HepG2 (cell line): ENCODE results near the gene AGT. TPM values are rescaled to one million over a fixed set of nuclear protein-coding genes. Genes with fewer than 3 reads are reported as not detected.

Experiments used
- CHD2 ChIP-seq: IDR thresholded peaks from 2 replicates; pipeline ENCODE4 v1.6.1; 2011; ENCODE audit warnings: low read depth, low read length, improper control_type of control experiment
- FOSL2 ChIP-seq: sonication (generic); formaldehyde crosslinking; IDR thresholded peaks from 2 replicates; pipeline ENCODE4 v1.4.0; 2020; ENCODE audit warnings: missing genetic modification reagents
- FOXJ3 ChIP-seq: sonication (generic); formaldehyde crosslinking; IDR thresholded peaks from 2 replicates; pipeline ENCODE4 v1.4.0; 2020; ENCODE audit warnings: missing genetic modification reagents, mild to moderate bottlenecking, borderline replicate concordance
- GLI4 ChIP-seq: sonication (generic); formaldehyde crosslinking; IDR thresholded peaks from 2 replicates; pipeline ENCODE4 v1.5.1; 2020; ENCODE audit warnings: missing genetic modification reagents, mild to moderate bottlenecking, moderate library complexity, borderline replicate concordance
- GZF1 ChIP-seq: sonication (generic); formaldehyde crosslinking; IDR thresholded peaks from 2 replicates; pipeline ENCODE4 v1.5.1; 2020; ENCODE audit warnings: mild to moderate bottlenecking, missing genetic modification reagents
- HNRNPH1 ChIP-seq: fragments of 200-400 bp; formaldehyde crosslinking; optimal IDR thresholded peaks from 2 replicates; pipeline ENCODE3; 2017; ENCODE audit warnings: mild to moderate bottlenecking, low read depth, low read length
- KAT2B ChIP-seq: fragments of 150-350 bp; IDR thresholded peaks from 2 replicates; pipeline ENCODE4 v1.6.1; 2014; ENCODE audit warnings: low read depth, low read length, borderline replicate concordance
- PAF1 ChIP-seq: IDR thresholded peaks from 2 replicates; pipeline ENCODE4 v1.6.1; 2016; ENCODE audit warnings: missing genetic modification reagents, missing compliant biosample characterization
- PBX3 ChIP-seq: sonication (generic); formaldehyde crosslinking; IDR thresholded peaks from 2 replicates; pipeline ENCODE4 v1.8.1; 2023; ENCODE audit warnings: missing genetic modification reagents, inconsistent platforms, borderline replicate concordance
- RBM22 ChIP-seq: fragments of 200-400 bp; formaldehyde crosslinking; optimal IDR thresholded peaks from 2 replicates; pipeline ENCODE3; 2017; ENCODE audit warnings: mild to moderate bottlenecking, low read length, moderate library complexity
- SP1 ChIP-seq, 2 experiments: fragments of 450-650 bp in 1 of 2; sonication (generic) in 1 of 2; formaldehyde crosslinking in 1 of 2; IDR thresholded peaks; 2 replicates each; pipeline versions ENCODE4 v1.4.0 to v1.6.1; 2016 to 2020; ENCODE audit warnings: missing genetic modification reagents in 1 of 2
- TGIF2 ChIP-seq: IDR thresholded peaks from 2 replicates; pipeline ENCODE4 v1.6.1; 2016; ENCODE audit warnings: control low read depth, missing compliant biosample characterization
- ZBTB7A ChIP-seq: sonication (generic); formaldehyde crosslinking; IDR thresholded peaks from 2 replicates; pipeline ENCODE4 v1.8.0; 2022; ENCODE audit warnings: mild to moderate bottlenecking, missing genetic modification reagents
- ZNF260 ChIP-seq: sonication (generic); formaldehyde crosslinking; IDR thresholded peaks from 2 replicates; pipeline ENCODE4 v1.4.0; 2020; ENCODE audit warnings: missing genetic modification reagents, low read depth, mild to moderate bottlenecking, borderline replicate concordance
- ZNF598 ChIP-seq: sonication (generic); formaldehyde crosslinking; IDR thresholded peaks from 2 replicates; pipeline ENCODE4 v1.5.1; 2020; ENCODE audit warnings: mild to moderate bottlenecking, missing genetic modification reagents, borderline replicate concordance
- ZNF646 ChIP-seq: sonication (generic); formaldehyde crosslinking; IDR thresholded peaks from 2 replicates; pipeline ENCODE4 v1.9.0; 2021; ENCODE audit warnings: mild to moderate bottlenecking, missing genetic modification reagents
- ZNF652 ChIP-seq: IDR thresholded peaks from 2 replicates; pipeline ENCODE4 v1.6.1; 2016; ENCODE audit warnings: low read depth, borderline replicate concordance
- ZNF749 ChIP-seq: sonication (generic); formaldehyde crosslinking; IDR thresholded peaks from 2 replicates; pipeline ENCODE4 v1.8.0; 2022; ENCODE audit warnings: mild to moderate bottlenecking, missing genetic modification reagents, moderate library complexity, borderline replicate concordance
- ZNF773 ChIP-seq: sonication (generic); formaldehyde crosslinking; IDR thresholded peaks from 2 replicates; pipeline ENCODE4 v1.4.0; 2020; ENCODE audit warnings: missing genetic modification reagents, borderline replicate concordance
- ZSCAN31 ChIP-seq: sonication (generic); formaldehyde crosslinking; IDR thresholded peaks from 2 replicates; pipeline ENCODE4 v1.5.0; 2020; ENCODE audit warnings: low read depth, mild to moderate bottlenecking, missing genetic modification reagents
- polyA plus RNA-seq, 8 experiments: library from polyadenylated mRNA; depleted of rRNA in 3 of 8; stranded (reverse) in 7 of 8; unstranded in 1 of 8; fragments of >200 nt; fragmentation: Illumina TruSeq in 4 of 8; extraction: Trizol in 4 of 8; gene quantifications; 2 replicates each; pipeline versions ENCODE4 v1.2.1 to v1.2.3, GENCODE V29; 2011 to 2016; ENCODE audit warnings: low read depth in 4 of 8, missing spikeins in 1 of 8, mixed read lengths in 1 of 8; ENCODE audit not compliant: insufficient read depth in 1 of 8
- total RNA-seq, 5 experiments: library from RNA; depleted of rRNA; stranded (reverse); fragments of >200 nt; fragmentation: Illumina TruSeq; extraction: Trizol; gene quantifications; 2 replicates each; pipeline ENCODE4 v1.2.3, GENCODE V29; 2016; ENCODE audit warnings: low read depth in 1 of 5
- TF ChIP-seq, protein P1 (sequence below): sonication (generic); formaldehyde crosslinking; IDR thresholded peaks from 2 replicates; pipeline ENCODE4 v1.4.0; 2020; ENCODE audit warnings: mild to moderate bottlenecking, low read depth, missing genetic modification reagents

The AGT gene
- total and polyA plus RNA-seq, 2 of the 13 experiments (the other 11 are each of a cell fraction or from before 2014, with no cell fraction given) = 892 to 2,071 TPM

- TF ChIP-seq ZNF749 (CRISPR knock-in tag) = no peak
- no peak for TF ChIP-seq SP1 (IDR thresholded peaks at IDR 0.05)
- 0 out of 2 replicates have a peak, but pooled peaks have one; percentile 22 for TF ChIP-seq SP1 (CRISPR knock-in tag; IDR thresholded peaks at IDR 0.05)
- TF ChIP-seq CHD2 = no peak
- TF ChIP-seq, protein P1, sequence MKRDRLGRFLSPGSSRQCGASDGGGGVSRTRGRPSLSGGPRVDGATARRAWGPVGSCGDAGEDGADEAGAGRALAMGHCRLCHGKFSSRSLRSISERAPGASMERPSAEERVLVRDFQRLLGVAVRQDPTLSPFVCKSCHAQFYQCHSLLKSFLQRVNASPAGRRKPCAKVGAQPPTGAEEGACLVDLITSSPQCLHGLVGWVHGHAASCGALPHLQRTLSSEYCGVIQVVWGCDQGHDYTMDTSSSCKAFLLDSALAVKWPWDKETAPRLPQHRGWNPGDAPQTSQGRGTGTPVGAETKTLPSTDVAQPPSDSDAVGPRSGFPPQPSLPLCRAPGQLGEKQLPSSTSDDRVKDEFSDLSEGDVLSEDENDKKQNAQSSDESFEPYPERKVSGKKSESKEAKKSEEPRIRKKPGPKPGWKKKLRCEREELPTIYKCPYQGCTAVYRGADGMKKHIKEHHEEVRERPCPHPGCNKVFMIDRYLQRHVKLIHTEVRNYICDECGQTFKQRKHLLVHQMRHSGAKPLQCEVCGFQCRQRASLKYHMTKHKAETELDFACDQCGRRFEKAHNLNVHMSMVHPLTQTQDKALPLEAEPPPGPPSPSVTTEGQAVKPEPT = no peak
- no peak for TF ChIP-seq ZNF598
- no peak for TF ChIP-seq PBX3 (CRISPR knock-in tag)
- no peak for TF ChIP-seq HNRNPH1
- no peak for TF ChIP-seq FOXJ3 (CRISPR knock-in tag)
- TF ChIP-seq ZNF646 (CRISPR knock-in tag) = no peak
- no peak for TF ChIP-seq PAF1
- no peak for TF ChIP-seq ZNF260
- TF ChIP-seq TGIF2 (CRISPR knock-in tag) = no peak
- TF ChIP-seq ZNF773 (CRISPR knock-in tag) = no peak
- TF ChIP-seq RBM22 = no peak
- 0 out of 2 replicates have a peak, but pooled peaks have one; percentile 34 for TF ChIP-seq GLI4 (CRISPR knock-in tag)
- no peak for TF ChIP-seq FOSL2 (CRISPR knock-in tag)
- TF ChIP-seq ZNF652 (CRISPR knock-in tag) = no peak
- no peak for TF ChIP-seq ZBTB7A (CRISPR knock-in tag)
- 0 out of 2 replicates have a peak, but pooled peaks have one; percentile 48 for TF ChIP-seq ZSCAN31 (CRISPR knock-in tag)
- no peak for TF ChIP-seq KAT2B
- TF ChIP-seq GZF1 (CRISPR knock-in tag) = no peak
These were observed 39.8 kb upstream of the AGT start (continued) for GRCh38 chr1:230753586-230754251.
